Erythroblast (primary cell): ENCODE data around the gene HOXB2.

Source experiments
- GATA1 ChIP-seq: IDR thresholded peaks from 2 replicates; pipeline ENCODE4 v1.6.1; 2011; ENCODE audit warnings: low read depth, mild to moderate bottlenecking, control low read depth, low read length, moderate library complexity
- POLR2A ChIP-seq: IDR thresholded peaks from 2 replicates; pipeline ENCODE4 v1.6.1; 2011; ENCODE audit warnings: mild to moderate bottlenecking, low read length

- TF ChIP-seq POLR2A = no peak
- TF ChIP-seq GATA1 = no peak
These were observed 21.2 kb upstream of the HOXB2 start for GRCh38 chr17:48565925-48566710.
